Measurements from ENCODE around the gene PPP1R12A.

Gene PPP1R12A

GRCh38 chr12:79929065-79929464, 5.8 kb downstream of the PPP1R12A start:
- Mint-ChIP-seq H3K4me3 (no peak overlapping the region), H3K4me1 (ENCODE audit: low read depth) (peaks cover 43% of the 10 kb centered on the region), H3K27ac (no peak overlapping the region), H3K9me3 (no peaks in the 10 kb centered on the region), H3K36me3 (ENCODE audit: low read depth) (peaks cover 15% of the 10 kb centered on the region), H3K27me3 (no peaks in the 10 kb centered on the region)
- intact Hi-C loops (cut with micrococcal nuclease) = no loop called here

GRCh38 chr12:79927772-79928474, 7.0 kb downstream of the PPP1R12A start:
- H3K4me3 Mint-ChIP-seq = no peak overlapping the region
- H3K4me1 Mint-ChIP-seq (ENCODE audit: low read depth) = peaks cover 43% of the 10 kb centered on the region
- no peaks in the 10 kb centered on the region for H3K27me3 Mint-ChIP-seq
- peaks cover 9% of the 10 kb centered on the region for H3K36me3 Mint-ChIP-seq (ENCODE audit: low read depth)
- H3K9me3 Mint-ChIP-seq = no peaks in the 10 kb centered on the region
- no peak overlapping the region for H3K27ac Mint-ChIP-seq
- intact Hi-C loops (cut with micrococcal nuclease) = no loop called here

- no peaks in the 10 kb centered on the region for H3K27me3 Mint-ChIP-seq
- peaks cover 44% of the 10 kb centered on the region for H3K4me1 Mint-ChIP-seq (ENCODE audit: low read depth)
- no peaks in the 10 kb centered on the region for H3K9me3 Mint-ChIP-seq
- H3K36me3 Mint-ChIP-seq (ENCODE audit: low read depth) = peaks cover 9% of the 10 kb centered on the region
- intact Hi-C loops (cut with micrococcal nuclease) = no loop called here
- no peak overlapping the region for H3K4me3 Mint-ChIP-seq
- no peak overlapping the region for H3K27ac Mint-ChIP-seq
These were observed 7.9 kb downstream of the PPP1R12A start for GRCh38 chr12:79926951-79927350.

GRCh38 chr12:79925492-79925891, 9.4 kb downstream of the PPP1R12A start:
- Mint-ChIP-seq H3K27me3 (no peaks in the 10 kb centered on the region), H3K9me3 (no peaks in the 10 kb centered on the region), H3K36me3 (ENCODE audit: low read depth) (peaks cover 9% of the 10 kb centered on the region), H3K4me1 (ENCODE audit: low read depth) (peaks cover 57% of the 10 kb centered on the region), H3K27ac (peak overlapping the region; percentile 27), H3K4me3 (no peak overlapping the region)
- intact Hi-C loops (cut with micrococcal nuclease) = no loop called here

GRCh38 chr12:79921786-79922185, 13.1 kb downstream of the PPP1R12A start:
- H3K27me3 Mint-ChIP-seq = no peaks in the 10 kb centered on the region
- H3K27ac Mint-ChIP-seq = no peak overlapping the region
- no peak overlapping the region for H3K4me3 Mint-ChIP-seq
- peaks cover 57% of the 10 kb centered on the region for H3K4me1 Mint-ChIP-seq (ENCODE audit: low read depth)
- H3K36me3 Mint-ChIP-seq (ENCODE audit: low read depth) = no peaks in the 10 kb centered on the region
- intact Hi-C loops (cut with micrococcal nuclease) = no loop called here
- H3K9me3 Mint-ChIP-seq = no peaks in the 10 kb centered on the region

GRCh38 chr12:79920421-79921238, 14.3 kb downstream of the PPP1R12A start:
- Mint-ChIP-seq H3K27me3 (no peaks in the 10 kb centered on the region), H3K36me3 (ENCODE audit: low read depth) (no peaks in the 10 kb centered on the region), H3K9me3 (no peaks in the 10 kb centered on the region), H3K4me3 (no peak overlapping the region), H3K4me1 (ENCODE audit: low read depth) (peaks cover 62% of the 10 kb centered on the region), H3K27ac (no peak overlapping the region)
- intact Hi-C loops (cut with micrococcal nuclease) = no loop called here

- Mint-ChIP-seq H3K27ac (no peak overlapping the region), H3K36me3 (ENCODE audit: low read depth) (no peaks in the 10 kb centered on the region), H3K4me3 (no peak overlapping the region), H3K9me3 (no peaks in the 10 kb centered on the region), H3K4me1 (ENCODE audit: low read depth) (peaks cover 60% of the 10 kb centered on the region), H3K27me3 (no peaks in the 10 kb centered on the region)
- intact Hi-C loops (cut with micrococcal nuclease) = no loop called here
These were observed 15.1 kb downstream of the PPP1R12A start for GRCh38 chr12:79919762-79920161.

GRCh38 chr12:79916826-79917225, 18.1 kb downstream of the PPP1R12A start:
- H3K36me3 Mint-ChIP-seq (ENCODE audit: low read depth) = no peaks in the 10 kb centered on the region
- H3K4me3 Mint-ChIP-seq = no peak overlapping the region
- H3K9me3 Mint-ChIP-seq = no peaks in the 10 kb centered on the region
- peaks cover 67% of the 10 kb centered on the region for H3K4me1 Mint-ChIP-seq (ENCODE audit: low read depth)
- no peak overlapping the region for H3K27ac Mint-ChIP-seq
- H3K27me3 Mint-ChIP-seq = no peaks in the 10 kb centered on the region
- intact Hi-C loops (cut with micrococcal nuclease) = no loop called here

- Mint-ChIP-seq H3K4me3 (no peak overlapping the region), H3K4me1 (ENCODE audit: low read depth) (peaks cover 42% of the 10 kb centered on the region), H3K27ac (no peak overlapping the region), H3K9me3 (no peaks in the 10 kb centered on the region), H3K27me3 (no peaks in the 10 kb centered on the region), H3K36me3 (ENCODE audit: low read depth) (peaks cover 5% of the 10 kb centered on the region)
- intact Hi-C loops (cut with micrococcal nuclease) = no loop called here
These were observed 22.8 kb downstream of the PPP1R12A start for GRCh38 chr12:79911889-79912656.

GRCh38 chr12:79908366-79908765, 26.5 kb downstream of the PPP1R12A start:
- H3K27ac Mint-ChIP-seq = no peak overlapping the region

GRCh38 chr12:79901506-79901905, 33.4 kb downstream of the PPP1R12A start:
- peaks cover 38% of the 10 kb centered on the region for H3K4me1 Mint-ChIP-seq (ENCODE audit: low read depth)
- H3K27me3 Mint-ChIP-seq = no peaks in the 10 kb centered on the region
- intact Hi-C loops (cut with micrococcal nuclease) = no loop called here
- H3K9me3 Mint-ChIP-seq = no peaks in the 10 kb centered on the region
- peaks cover 17% of the 10 kb centered on the region for H3K36me3 Mint-ChIP-seq (ENCODE audit: low read depth)
- H3K4me3 Mint-ChIP-seq = no peak overlapping the region
- no peak overlapping the region for H3K27ac Mint-ChIP-seq

More at GRCh38 chr12:79908366-79908765, 26.5 kb downstream of the PPP1R12A start:
- no peaks in the 10 kb centered on the region for H3K9me3 Mint-ChIP-seq
- H3K36me3 Mint-ChIP-seq (ENCODE audit: low read depth) = peaks cover 5% of the 10 kb centered on the region
- H3K4me3 Mint-ChIP-seq = no peak overlapping the region
- H3K4me1 Mint-ChIP-seq (ENCODE audit: low read depth) = peaks cover 26% of the 10 kb centered on the region
- intact Hi-C loops (cut with micrococcal nuclease) = no loop called here
- no peaks in the 10 kb centered on the region for H3K27me3 Mint-ChIP-seq

- Mint-ChIP-seq H3K27ac (no peak overlapping the region), H3K4me3 (no peak overlapping the region), H3K9me3 (no peaks in the 10 kb centered on the region), H3K36me3 (ENCODE audit: low read depth) (peaks cover 17% of the 10 kb centered on the region), H3K27me3 (no peaks in the 10 kb centered on the region), H3K4me1 (ENCODE audit: low read depth) (peaks cover 43% of the 10 kb centered on the region)
- intact Hi-C loops (cut with micrococcal nuclease) = no loop called here
These were observed 33.9 kb downstream of the PPP1R12A start for GRCh38 chr12:79900951-79901350.

- intact Hi-C loops (cut with micrococcal nuclease) = no loop called here
These were observed 34.7 kb downstream of the PPP1R12A start for GRCh38 chr12:79900199-79900598.

GRCh38 chr12:79897617-79898016, 37.3 kb downstream of the PPP1R12A start:
- no peak overlapping the region for H3K27ac Mint-ChIP-seq
- peaks cover 48% of the 10 kb centered on the region for H3K4me1 Mint-ChIP-seq (ENCODE audit: low read depth)
- no peaks in the 10 kb centered on the region for H3K27me3 Mint-ChIP-seq
- H3K36me3 Mint-ChIP-seq (ENCODE audit: low read depth) = peaks cover 12% of the 10 kb centered on the region
- no peak overlapping the region for H3K4me3 Mint-ChIP-seq
- H3K9me3 Mint-ChIP-seq = no peaks in the 10 kb centered on the region
- intact Hi-C loops (cut with micrococcal nuclease) = no loop called here

More at GRCh38 chr12:79900199-79900598, 34.7 kb downstream of the PPP1R12A start:
- H3K4me3 Mint-ChIP-seq = no peak overlapping the region
- peaks cover 17% of the 10 kb centered on the region for H3K36me3 Mint-ChIP-seq (ENCODE audit: low read depth)
- H3K27me3 Mint-ChIP-seq = no peaks in the 10 kb centered on the region
- peaks cover 47% of the 10 kb centered on the region for H3K4me1 Mint-ChIP-seq (ENCODE audit: low read depth)
- H3K9me3 Mint-ChIP-seq = no peaks in the 10 kb centered on the region
- no peak overlapping the region for H3K27ac Mint-ChIP-seq

Measured in dendritic cell treated with granulocyte-macrophage colony-stimulating factor and Interleukin-4, amounts not matched to agents 40 ng/mL and 50 ng/mL, for 4 days (primary cell).